GM10248 (cell line): ENCODE data around the gene PRR22.
"Not testable (repeated sequence)": the region's sequence is repeated elsewhere in the genome, so short reads cannot be mapped to it uniquely, and the experiment has no call there.

Source experiments
- CTCF ChIA-PET: fragments of 300-600 bp; sonication (Branson Sonifier 250); formaldehyde crosslinking; extraction: SDS; loops from one replicate; lab custom pipeline; 2021; ENCODE audit warnings: antibody characterized with exemption; lab: Yijun Ruan, JAX
- POLR2A ChIA-PET: fragments of 350-650 bp; sonication (Branson Sonifier 250); formaldehyde crosslinking; extraction: SDS; loops from one replicate; lab custom pipeline; 2020; ENCODE audit warnings: antibody characterized with exemption; lab: Yijun Ruan, JAX
- DNase-seq: peaks from one replicate; pipeline ENCODE4 v3.0.0; 2012; ENCODE audit errors: extremely low spot score
- TF ChIP-seq, protein P1 (sequence below): IDR thresholded peaks from 2 replicates; pipeline ENCODE4 v1.5.1; 2012; ENCODE audit warnings: mild to moderate bottlenecking, low read depth; ENCODE audit errors: extremely low read depth, missing control alignments, control extremely low read depth

The PRR22 gene

GRCh38 chr19:5782945-5783919 lies 1.3 kb downstream of the PRR22 start:
- TF ChIP-seq, protein P1, sequence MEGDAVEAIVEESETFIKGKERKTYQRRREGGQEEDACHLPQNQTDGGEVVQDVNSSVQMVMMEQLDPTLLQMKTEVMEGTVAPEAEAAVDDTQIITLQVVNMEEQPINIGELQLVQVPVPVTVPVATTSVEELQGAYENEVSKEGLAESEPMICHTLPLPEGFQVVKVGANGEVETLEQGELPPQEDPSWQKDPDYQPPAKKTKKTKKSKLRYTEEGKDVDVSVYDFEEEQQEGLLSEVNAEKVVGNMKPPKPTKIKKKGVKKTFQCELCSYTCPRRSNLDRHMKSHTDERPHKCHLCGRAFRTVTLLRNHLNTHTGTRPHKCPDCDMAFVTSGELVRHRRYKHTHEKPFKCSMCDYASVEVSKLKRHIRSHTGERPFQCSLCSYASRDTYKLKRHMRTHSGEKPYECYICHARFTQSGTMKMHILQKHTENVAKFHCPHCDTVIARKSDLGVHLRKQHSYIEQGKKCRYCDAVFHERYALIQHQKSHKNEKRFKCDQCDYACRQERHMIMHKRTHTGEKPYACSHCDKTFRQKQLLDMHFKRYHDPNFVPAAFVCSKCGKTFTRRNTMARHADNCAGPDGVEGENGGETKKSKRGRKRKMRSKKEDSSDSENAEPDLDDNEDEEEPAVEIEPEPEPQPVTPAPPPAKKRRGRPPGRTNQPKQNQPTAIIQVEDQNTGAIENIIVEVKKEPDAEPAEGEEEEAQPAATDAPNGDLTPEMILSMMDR, result no peak
- POLR2A ChIA-PET, result interaction anchor here (0.5 kb wide), 1 partner anchor 956 kb away, joined by 7 read pairs; no protein-coding TSS in a partner anchor
- no peak for DNase-seq
- CTCF ChIA-PET, result interaction anchor here (1.1 to 2.4 kb wide), 3 partner anchors 10 to 63 kb away, joined by 4 to 6 read pairs (median 5); partner anchors contain the start of genes CATSPERD, LONP1 and NRTN

- POLR2A ChIA-PET, result interaction anchor here (0.5 kb wide), 1 partner anchor 955 kb away, joined by 7 read pairs; no protein-coding TSS in a partner anchor
- DNase-seq, result no peak
- CTCF ChIA-PET, result interaction anchor here (1.4 kb wide), 1 partner anchor 22 kb away, joined by 6 read pairs; no protein-coding TSS in a partner anchor
- TF ChIP-seq, protein P1, result no peak
These were observed 2.2 kb downstream of the PRR22 start for GRCh38 chr19:5782322-5782721.

GRCh38 chr19:5780916-5781315 lies 3.6 kb downstream of the PRR22 start:
- DNase-seq, POLR2A ChIA-PET: not testable (repeated sequence)
- CTCF ChIA-PET, result interaction anchor here (1.0 to 1.4 kb wide), 3 partner anchors 23 to 94 kb away, joined by 3 to 6 read pairs (median 6); no protein-coding TSS in a partner anchor

DNA sequence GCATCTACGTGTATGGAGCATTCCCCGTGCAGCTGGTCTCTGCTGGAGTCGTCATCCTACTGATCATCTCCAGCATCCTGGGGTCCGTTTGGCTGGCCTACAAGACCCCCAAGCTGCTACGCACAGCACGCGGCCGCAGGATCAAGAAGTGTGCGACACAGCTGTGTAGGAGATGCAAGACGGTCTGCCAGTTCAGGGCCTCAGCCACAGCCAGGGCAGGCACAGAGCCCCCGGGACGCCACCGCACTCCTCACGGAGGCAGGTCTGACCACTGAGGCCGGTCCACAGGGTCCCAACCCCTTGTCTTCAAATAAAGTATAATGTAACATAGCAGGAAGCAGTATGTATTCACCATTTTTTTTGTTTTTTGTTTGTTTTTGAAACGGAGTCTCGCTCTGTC lies 6.1 kb downstream of the PRR22 start:
- CTCF ChIA-PET, result no interaction called here
- POLR2A ChIA-PET, result no interaction called here

GRCh38 chr19:5775668-5776309 lies 8.8 kb downstream of the PRR22 start:
- ChIA-PET CTCF (no interaction called here), POLR2A (no interaction called here)
- DNase-seq, result no peak
- TF ChIP-seq, protein P1, result no peak

More for the DNA sequence above, 6.1 kb downstream of the PRR22 start:
- TF ChIP-seq, protein P1, result no peak
- no peak for DNase-seq

GRCh38 chr19:5774921-5775320 lies 9.6 kb downstream of the PRR22 start:
- DNase-seq, result no peak
- ChIA-PET CTCF (interaction anchor here (1.0 to 1.5 kb wide), 3 partner anchors 29 to 116 kb away, joined by 3 to 4 read pairs (median 4); no protein-coding TSS in a partner anchor), POLR2A (no interaction called here)
- TF ChIP-seq, protein P1, result no peak

GRCh38 chr19:5773276-5773675 lies 11.3 kb downstream of the PRR22 start:
- POLR2A ChIA-PET, result no interaction called here
- CTCF ChIA-PET, result interaction anchor here (1.1 kb wide), 1 partner anchor 21 kb away, joined by 3 read pairs; no protein-coding TSS in a partner anchor
- TF ChIP-seq, protein P1, result no peak
- no peak for DNase-seq
